Panc1 (cell line): Measurements from ENCODE around the gene STXBP5L. TPM values are rescaled to one million over a fixed set of nuclear protein-coding genes. Genes with fewer than 3 reads are reported as not detected.

Experiments used
- ATAC-seq: fragments of 200-7000 bp; cut with Tn5 transposase; 2 replicates; pipeline ENCODE4 v1.9.1; 2020; ENCODE audit warnings: mild to moderate bottlenecking, moderate library complexity
- BruUV-seq: library from RNA; stranded (reverse); fragments of 400-500 nt; replicated peaks from 2 replicates; lab custom pipeline; 2021; lab: Mats Ljungman, UMichigan
- CTCF ChIA-PET: fragments of 300-600 bp; sonication (Branson Sonifier 250); formaldehyde crosslinking; loops from one replicate; lab custom pipeline; 2022; ENCODE audit warnings: antibody characterized with exemption; lab: Charles Lee
- POLR2A ChIA-PET: fragments of 300-600 bp; sonication (Branson Sonifier 250); formaldehyde crosslinking; loops from one replicate; lab custom pipeline; 2022; ENCODE audit warnings: antibody characterized with exemption; lab: Charles Lee
- DNase-seq: peaks from one replicate; pipeline ENCODE4 v3.0.0-alpha.2; 2010; ENCODE audit warnings: low read depth, low spot score
- H3K27ac ChIP-seq: 2 replicates; pipeline ENCODE4 v1.5.1; 2011; ENCODE audit warnings: mild to moderate bottlenecking, low read length, inconsistent platforms
- H3K27me3 ChIP-seq: fragments of 200-500 bp; sonication (Bioruptor generic); 2 replicates; pipeline ENCODE4 v1.6.0; 2014; ENCODE audit warnings: low read length, inconsistent platforms; ENCODE audit not compliant: control insufficient read depth, insufficient read depth
- H3K36me3 ChIP-seq: fragments of 200-500 bp; sonication (Bioruptor generic); 2 replicates; pipeline ENCODE4 v1.5.1; 2014; ENCODE audit warnings: inconsistent platforms, mild to moderate bottlenecking, low read length, moderate library complexity; ENCODE audit not compliant: control insufficient read depth, insufficient read depth
- H3K4me1 ChIP-seq: 2 replicates; pipeline ENCODE4 v1.5.1; 2011; ENCODE audit warnings: inconsistent platforms, mild to moderate bottlenecking, low read length, moderate library complexity; ENCODE audit not compliant: control insufficient read depth, insufficient read depth
- H3K4me3 ChIP-seq, 2 experiments: 2 replicates each; pipeline ENCODE4 v1.5.1; 2011 to 2012; ENCODE audit warnings: low read depth in 2 of 2, low read length in 2 of 2, mild to moderate bottlenecking in 2 of 2, inconsistent platforms in 1 of 2, moderate library complexity in 1 of 2
- H3K9me3 ChIP-seq: fragments of 200-500 bp; sonication (Bioruptor generic); 2 replicates; pipeline ENCODE4 v1.5.1; 2014; ENCODE audit warnings: low read depth, mild to moderate bottlenecking, inconsistent platforms, low read length, moderate library complexity; ENCODE audit not compliant: control insufficient read depth, insufficient read depth
- CTCF ChIP-seq: fragments of 450-650 bp; IDR thresholded peaks from 2 replicates; pipeline ENCODE4 v1.5.1; 2017; ENCODE audit warnings: mild to moderate bottlenecking
- POLR2AphosphoS5 ChIP-seq: IDR thresholded peaks from 2 replicates; pipeline ENCODE4 v1.6.1; 2012; ENCODE audit warnings: mild to moderate bottlenecking, low read depth, low read length, moderate library complexity
- REST ChIP-seq, 2 experiments: IDR thresholded peaks; 2 replicates each; pipeline ENCODE4 v1.6.1; 2011 to 2012; ENCODE audit warnings: low read depth in 2 of 2, control low read depth in 1 of 2, low read length in 1 of 2, mild to moderate bottlenecking in 1 of 2, moderate library complexity in 1 of 2; ENCODE audit not compliant: insufficient read depth in 1 of 2
- SIN3A ChIP-seq: IDR thresholded peaks from 2 replicates; pipeline ENCODE4 v1.6.1; 2012; ENCODE audit warnings: low read depth, mild to moderate bottlenecking, low read length, moderate library complexity, borderline replicate concordance; ENCODE audit not compliant: insufficient read depth
- TCF7L2 ChIP-seq: IDR thresholded peaks from 2 replicates; pipeline ENCODE4 v1.6.1; 2011; ENCODE audit warnings: mild to moderate bottlenecking, low read depth, low read length, inconsistent platforms
- in situ Hi-C: cut with HindIII; loops from 2 replicates; pipeline ENCODE4 v1.10.0; 2016; ENCODE audit warnings: low sequenced_read_pairs, low pct_unique_long_range_greater_than_20kb
- intact Hi-C: fragments of 100-400 bp; cut with micrococcal nuclease; formaldehyde crosslinking; loops from one replicate; pipeline ENCODE4 v1.10.0; 2022; ENCODE audit not compliant: unreplicated experiment
- total RNA-seq: library from RNA; stranded (reverse); gene quantifications from one replicate; pipeline ENCODE4 v1.2.1, GENCODE V29; 2021; ENCODE audit not compliant: unreplicated experiment

Gene STXBP5L
- total RNA-seq, 1 experiment from 2014 or later, result 0.05 TPM

GRCh38 chr3:120875989-120876388 is 32.0 kb upstream of the STXBP5L start:
- in situ Hi-C loops, result no loop called here
- BruUV-seq, result no TSS peak

GRCh38 chr3:120879411-120879810 is 28.6 kb upstream of the STXBP5L start:
- in situ Hi-C loops, result no loop called here

More at GRCh38 chr3:120875989-120876388, 32.0 kb upstream of the STXBP5L start:
- POLR2A ChIA-PET, result no interaction called here
- no peak for DNase-seq
- intact Hi-C loops, result no loop called here
- no peak for ATAC-seq
- no peaks in the 10 kb centered on the region for H3K4me1 ChIP-seq
- H3K36me3 ChIP-seq, result no peaks in the 10 kb centered on the region
- no peak overlapping the region for H3K4me3 ChIP-seq
- no peaks in the 10 kb centered on the region for H3K9me3 ChIP-seq
- CTCF ChIA-PET, result no interaction called here
- TF ChIP-seq POLR2AphosphoS5 (no peak), CTCF (no peak), SIN3A (no peak), TCF7L2 (no peak), REST (IDR thresholded peaks at IDR 0.05; ENCODE audit: insufficient read depth in 1 of 2, low read depth in 2 of 2, low read length in 1 of 2) (no peak)
- no peaks in the 10 kb centered on the region for H3K27me3 ChIP-seq
- H3K27ac ChIP-seq, result no peak overlapping the region

More at GRCh38 chr3:120879411-120879810, 28.6 kb upstream of the STXBP5L start:
- ChIA-PET CTCF (no interaction called here), POLR2A (no interaction called here)
- intact Hi-C loops, result no loop called here
- ATAC-seq, result no peak
- Histone ChIP-seq H3K4me3 (no peak overlapping the region), H3K4me1 (no peaks in the 10 kb centered on the region), H3K9me3 (no peaks in the 10 kb centered on the region), H3K27me3 (no peaks in the 10 kb centered on the region), H3K36me3 (no peaks in the 10 kb centered on the region), H3K27ac (no peak overlapping the region)
- no peak for DNase-seq
- TF ChIP-seq TCF7L2 (no peak), CTCF (no peak), REST (IDR thresholded peaks at IDR 0.05; ENCODE audit: insufficient read depth in 1 of 2, low read depth in 2 of 2, low read length in 1 of 2) (no peak), SIN3A (no peak), POLR2AphosphoS5 (no peak)
- BruUV-seq, result no TSS peak
